Ascending aorta (tissue), 2 donors: ENCODE measurements around the gene IMMP2L. TPM values are rescaled to one million over a fixed set of nuclear protein-coding genes. Genes with fewer than 3 reads are reported as not detected.

Experiments used
- DNase-seq, 2 donors: peaks; one replicate each; pipeline ENCODE4 v3.0.0-alpha.2; 2019; ENCODE audit warnings: low spot score in 2 of 2
- H3K27ac ChIP-seq, 2 donors: fragments of 200-600 bp; sonication (generic); one replicate each; pipeline ENCODE4 v1.5.1; 2016 to 2017; ENCODE audit warnings: mild to moderate bottlenecking in 1 of 2
- H3K27me3 ChIP-seq: fragments of 200-600 bp; sonication (generic); one replicate; pipeline ENCODE4 v1.5.1; 2017
- H3K36me3 ChIP-seq, 2 donors: fragments of 200-600 bp; sonication (generic); one replicate each; pipeline ENCODE4 v1.5.1; 2016
- H3K4me1 ChIP-seq, 2 donors: fragments of 200-600 bp; sonication (generic); one replicate each; pipeline ENCODE4 v1.5.1; 2016 to 2017; ENCODE audit warnings: mild to moderate bottlenecking in 1 of 2
- H3K4me3 ChIP-seq, 2 donors: fragments of 200-600 bp; sonication (generic); one replicate each; pipeline ENCODE4 v1.5.1; 2016 to 2017; ENCODE audit warnings: mild to moderate bottlenecking in 1 of 2
- H3K9me3 ChIP-seq, 2 donors: fragments of 200-600 bp; sonication (generic); one replicate each; pipeline ENCODE4 v1.5.1; 2016
- CTCF ChIP-seq, 3 experiments: fragments of 200-600 bp in 2 of 3; fragments of 450-650 bp in 1 of 3; sonication (generic) in 2 of 3; IDR thresholded peaks; one replicate each; pipeline ENCODE4 v1.5.1; 2016 to 2019; ENCODE audit warnings: antibody characterized with exemption in 3 of 3, mild to moderate bottlenecking in 1 of 3, moderate library complexity in 1 of 3
- intact Hi-C: fragments of 100-400 bp; cut with DNase I; formaldehyde crosslinking; loops from one replicate; pipeline ENCODE4 v1.15.1; 2023
- total RNA-seq: library from RNA; depleted of rRNA; stranded (reverse); fragments of >200 nt; gene quantifications from one replicate; pipeline ENCODE4 v1.1.0, GENCODE V29; 2016

IMMP2L gene
- total RNA-seq, 1 donor from 2014 or later = 143 TPM

- intact Hi-C loops = no loop called here
- no peak for TF ChIP-seq CTCF (IDR thresholded peaks at IDR 0.05)
Observed at GRCh38 chr7:111081546-111082267, 480.6 kb downstream of the IMMP2L start.

GRCh38 chr7:111080495-111081105 lies 481.7 kb downstream of the IMMP2L start:
- no peak overlapping the region for H3K27ac ChIP-seq
- no peak for DNase-seq
- peaks cover 0 to 9% of the 10 kb centered on the region in 2 donors for H3K4me1 ChIP-seq
- H3K9me3 ChIP-seq = no peaks in the 10 kb centered on the region
- no peaks in the 10 kb centered on the region for H3K36me3 ChIP-seq
- no peaks in the 10 kb centered on the region for H3K27me3 ChIP-seq
- TF ChIP-seq CTCF (IDR thresholded peaks at IDR 0.05) = no peak
- intact Hi-C loops = no loop called here
- H3K4me3 ChIP-seq = no peak overlapping the region

More at GRCh38 chr7:111081546-111082267, 480.6 kb downstream of the IMMP2L start:
- DNase-seq = no peak
- Histone ChIP-seq H3K27me3 (no peaks in the 10 kb centered on the region), H3K4me3 (no peak overlapping the region), H3K27ac (no peak overlapping the region), H3K9me3 (no peaks in the 10 kb centered on the region), H3K36me3 (no peaks in the 10 kb centered on the region), H3K4me1 (peaks cover 0 to 9% of the 10 kb centered on the region in 2 donors)

- H3K9me3 ChIP-seq = no peaks in the 10 kb centered on the region
- no peak overlapping the region for H3K27ac ChIP-seq
- no peaks in the 10 kb centered on the region for H3K27me3 ChIP-seq
- intact Hi-C loops = no loop called here
- TF ChIP-seq CTCF (IDR thresholded peaks at IDR 0.05) = no peak
- H3K4me3 ChIP-seq = no peak overlapping the region
- no peak for DNase-seq
- H3K4me1 ChIP-seq = peaks cover 0 to 3% of the 10 kb centered on the region in 2 donors
- no peaks in the 10 kb centered on the region for H3K36me3 ChIP-seq
Observed at GRCh38 chr7:111077001-111077400, 485.3 kb downstream of the IMMP2L start.

- no peak for DNase-seq
- H3K27me3 ChIP-seq = no peaks in the 10 kb centered on the region
- no peaks in the 10 kb centered on the region for H3K9me3 ChIP-seq
- TF ChIP-seq CTCF (IDR thresholded peaks at IDR 0.05) = no peak
- no peaks in the 10 kb centered on the region for H3K36me3 ChIP-seq
- no peak overlapping the region for H3K27ac ChIP-seq
- H3K4me3 ChIP-seq = no peak overlapping the region
- H3K4me1 ChIP-seq = no peaks in the 10 kb centered on the region
- intact Hi-C loops = no loop called here
Observed at GRCh38 chr7:111076205-111076604, 486.1 kb downstream of the IMMP2L start.

GRCh38 chr7:111075498-111075897 lies 486.8 kb downstream of the IMMP2L start:
- intact Hi-C loops = no loop called here
- no peak overlapping the region for H3K4me3 ChIP-seq
- DNase-seq = no peak
- no peaks in the 10 kb centered on the region for H3K27me3 ChIP-seq
- no peak for TF ChIP-seq CTCF (IDR thresholded peaks at IDR 0.05)
- H3K36me3 ChIP-seq = no peaks in the 10 kb centered on the region
- no peaks in the 10 kb centered on the region for H3K4me1 ChIP-seq
- H3K9me3 ChIP-seq = no peaks in the 10 kb centered on the region
- no peak overlapping the region for H3K27ac ChIP-seq
